Lower leg skin (tissue), 4 donors: Measurements from ENCODE around the gene UTS2. TPM values are rescaled to one million over a fixed set of nuclear protein-coding genes. Genes with fewer than 3 reads are reported as not detected.
A peak's percentile ranks its signal among the peaks of the same experiment; 100 is the strongest.

ENCODE experiments used
- DNase-seq, 2 donors: peaks; one replicate each; pipeline ENCODE4 v3.0.0-alpha.2; 2019; ENCODE audit warnings: low spot score in 2 of 2
- H3K4me3 ChIP-seq: fragments of 200-600 bp; sonication (generic); 2 replicates; pipeline ENCODE4 v1.5.1; 2017; ENCODE audit warnings: mild to moderate bottlenecking, low read depth; ENCODE audit not compliant: poor library complexity, severe bottlenecking
- POLR2A ChIP-seq, 2 donors: fragments of 450-650 bp; IDR thresholded peaks; one replicate each; pipeline ENCODE4 v1.6.1; 2016 to 2017; ENCODE audit warnings: antibody characterized with exemption in 2 of 2, mild to moderate bottlenecking in 1 of 2, moderate library complexity in 1 of 2
- WGBS, 2 donors: methylation state at CpG; one replicate each; pipeline ENCODE4 v1.1.5; 2018; 5-methylcytosine and 5-hydroxymethylcytosine counted together
- intact Hi-C: fragments of 100-400 bp; cut with DNase I; formaldehyde crosslinking; loops from one replicate; pipeline ENCODE4 v1.15.0; 2023; ENCODE audit warnings: low total_unique reads
- total RNA-seq, 4 donors: library from RNA; depleted of rRNA; stranded (reverse); fragments of >200 nt; gene quantifications; one replicate each; pipeline ENCODE4 v1.1.0, GENCODE V29; 2016
- TF ChIP-seq, protein P1 (sequence below), 3 donors: fragments of 450-650 bp; IDR thresholded peaks; one replicate each; pipeline ENCODE4 v1.5.1; 2016; ENCODE audit warnings: antibody characterized with exemption in 3 of 3, mild to moderate bottlenecking in 3 of 3, moderate library complexity in 2 of 3

Gene UTS2, protein sequence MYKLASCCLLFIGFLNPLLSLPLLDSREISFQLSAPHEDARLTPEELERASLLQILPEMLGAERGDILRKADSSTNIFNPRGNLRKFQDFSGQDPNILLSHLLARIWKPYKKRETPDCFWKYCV
- total RNA-seq = under 1 TPM in 1 of 4 donors, not detected in 3; 0.53 TPM

DNA sequence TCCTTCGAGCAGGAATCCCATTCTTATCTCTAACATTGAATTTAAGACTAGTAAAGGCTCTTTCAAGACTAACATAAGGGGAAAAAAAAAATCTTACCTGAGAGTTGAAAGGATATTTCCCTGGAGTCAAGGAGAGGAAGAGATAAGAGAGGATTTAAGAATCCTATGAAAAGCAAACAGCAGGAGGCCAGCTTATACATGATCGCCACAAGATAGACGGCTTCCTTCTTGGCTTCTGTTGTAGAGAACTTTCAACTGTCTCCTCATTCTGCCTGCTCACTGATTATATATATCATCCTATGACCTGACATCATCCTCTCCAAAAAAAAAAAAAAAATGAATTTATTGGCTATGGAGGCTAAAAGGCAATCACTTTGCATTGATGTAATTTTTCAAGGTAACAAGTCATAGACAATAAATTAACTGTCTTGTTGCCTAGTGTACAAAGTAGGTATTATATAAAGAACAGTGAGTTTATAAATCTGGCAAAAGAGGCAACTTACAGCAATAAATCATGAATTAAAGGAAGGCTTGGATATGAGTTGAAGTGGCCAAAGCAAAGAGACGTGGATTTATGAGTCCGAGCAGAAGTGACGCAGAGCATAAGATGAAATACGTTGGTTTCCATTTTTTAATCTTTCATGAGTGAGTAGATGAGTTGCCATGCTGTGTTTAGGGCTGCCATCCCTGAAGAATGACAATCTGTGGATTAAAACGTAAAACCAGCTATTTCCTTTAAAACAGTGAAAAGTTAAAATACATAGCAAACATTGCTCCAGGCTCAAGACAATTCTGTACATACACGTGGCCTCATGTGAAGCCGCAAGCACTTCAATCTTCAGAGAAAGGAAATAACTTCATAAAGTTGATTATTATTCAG, at the start of gene UTS2:
TSS of gene UTS2 (minus strand) at position 262 of the 880 bp plus-strand sequence. CDS start at position 200, 62 bp downstream.
- no peak within 1 kb of the TSS for H3K4me3 ChIP-seq
- intact Hi-C loops = no loop called here
- no peak for TF ChIP-seq POLR2A (IDR thresholded peaks at IDR 0.05)
- TF ChIP-seq, protein P1, sequence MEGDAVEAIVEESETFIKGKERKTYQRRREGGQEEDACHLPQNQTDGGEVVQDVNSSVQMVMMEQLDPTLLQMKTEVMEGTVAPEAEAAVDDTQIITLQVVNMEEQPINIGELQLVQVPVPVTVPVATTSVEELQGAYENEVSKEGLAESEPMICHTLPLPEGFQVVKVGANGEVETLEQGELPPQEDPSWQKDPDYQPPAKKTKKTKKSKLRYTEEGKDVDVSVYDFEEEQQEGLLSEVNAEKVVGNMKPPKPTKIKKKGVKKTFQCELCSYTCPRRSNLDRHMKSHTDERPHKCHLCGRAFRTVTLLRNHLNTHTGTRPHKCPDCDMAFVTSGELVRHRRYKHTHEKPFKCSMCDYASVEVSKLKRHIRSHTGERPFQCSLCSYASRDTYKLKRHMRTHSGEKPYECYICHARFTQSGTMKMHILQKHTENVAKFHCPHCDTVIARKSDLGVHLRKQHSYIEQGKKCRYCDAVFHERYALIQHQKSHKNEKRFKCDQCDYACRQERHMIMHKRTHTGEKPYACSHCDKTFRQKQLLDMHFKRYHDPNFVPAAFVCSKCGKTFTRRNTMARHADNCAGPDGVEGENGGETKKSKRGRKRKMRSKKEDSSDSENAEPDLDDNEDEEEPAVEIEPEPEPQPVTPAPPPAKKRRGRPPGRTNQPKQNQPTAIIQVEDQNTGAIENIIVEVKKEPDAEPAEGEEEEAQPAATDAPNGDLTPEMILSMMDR (IDR thresholded peaks at IDR 0.05) = no peak
- WGBS, 2 donors = 68% methylated on average over 10 of the region's 10 CpGs
- DNase-seq = no peak

DNA sequence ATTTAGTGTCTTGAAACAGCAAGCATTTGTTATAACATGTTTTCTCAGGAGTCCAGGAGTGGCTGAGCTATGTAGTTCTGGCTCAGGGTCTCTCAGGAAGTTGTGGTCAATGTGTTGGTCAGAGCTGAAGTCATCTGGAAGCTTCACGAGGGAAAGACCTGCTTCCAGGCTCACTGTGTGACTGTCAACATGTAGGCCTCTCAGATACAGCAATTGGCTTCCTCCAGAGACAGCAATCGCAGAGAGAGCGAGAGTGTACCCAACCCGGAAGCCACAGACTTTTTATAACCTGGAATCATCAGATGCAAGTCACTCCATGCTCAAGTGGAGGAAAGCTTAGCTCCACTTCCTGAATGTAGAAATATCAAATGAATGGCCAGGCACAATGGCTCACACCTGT, 46.9 kb upstream of the UTS2 start:
- TF ChIP-seq, protein P1 (IDR thresholded peaks at IDR 0.05) = no peak
- no peak for TF ChIP-seq POLR2A (IDR thresholded peaks at IDR 0.05)
- 78 to 79% methylated on average over 4 of the region's 4 CpGs for WGBS, 2 donors
- intact Hi-C loops = loop anchor here (10.0 kb wide), 1 partner anchor 235 kb away; no protein-coding TSS in a partner anchor
- DNase-seq = peak in 1 of 2 donors; percentile 20
- H3K4me3 ChIP-seq = no peak overlapping the region

DNA sequence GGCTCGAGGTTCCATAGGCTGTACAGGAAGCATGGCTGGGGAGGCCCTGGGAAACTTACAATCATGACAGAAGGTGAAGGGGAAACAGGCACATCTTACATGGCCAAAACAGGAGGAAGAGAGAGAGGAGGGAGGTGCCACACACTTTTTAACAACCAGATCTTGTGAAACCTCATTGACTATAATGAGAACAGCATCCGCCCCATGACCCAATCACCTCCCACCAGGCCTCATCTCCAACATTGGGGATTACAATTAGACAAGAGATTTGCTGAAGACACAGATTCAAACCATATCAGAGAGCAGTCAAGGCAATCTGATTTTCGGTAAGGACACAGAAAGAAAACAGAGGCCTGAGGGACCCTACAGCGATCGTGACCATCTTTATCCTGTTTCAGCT, 46.1 kb upstream of the UTS2 start:
- intact Hi-C loops = no loop called here
- DNase-seq = peak in 1 of 2 donors; percentile 25
- TF ChIP-seq POLR2A (IDR thresholded peaks at IDR 0.05) = no peak
- TF ChIP-seq, protein P1 (IDR thresholded peaks at IDR 0.05) = no peak
- 89 to 93% methylated on average over 5 of the region's 5 CpGs for WGBS, 2 donors
- no peak overlapping the region for H3K4me3 ChIP-seq

DNA sequence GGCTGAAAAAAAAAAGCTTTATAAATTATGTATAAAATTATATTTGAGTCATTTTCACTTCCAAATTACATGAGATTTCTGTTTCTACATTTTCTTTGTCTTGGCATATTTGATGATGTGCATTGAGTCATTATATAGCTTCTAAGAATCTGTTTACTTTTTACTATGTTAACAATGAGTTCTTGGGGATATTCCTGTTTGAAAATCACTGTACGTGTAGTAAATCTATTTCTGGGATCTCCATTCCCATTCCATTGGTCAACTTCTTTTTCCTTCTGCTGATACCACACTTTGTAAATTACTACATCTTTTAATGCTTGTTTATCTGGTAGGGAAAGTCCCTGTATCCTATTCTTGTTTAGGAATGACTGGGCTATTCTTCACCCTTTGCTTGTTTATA, 44.1 kb upstream of the UTS2 start:
- TF ChIP-seq, protein P1 (IDR thresholded peaks at IDR 0.05) = no peak
- no peak for TF ChIP-seq POLR2A (IDR thresholded peaks at IDR 0.05)
- 78 to 88% methylated on average over 1 of the region's 1 CpG for WGBS, 2 donors
- intact Hi-C loops = no loop called here

DNA sequence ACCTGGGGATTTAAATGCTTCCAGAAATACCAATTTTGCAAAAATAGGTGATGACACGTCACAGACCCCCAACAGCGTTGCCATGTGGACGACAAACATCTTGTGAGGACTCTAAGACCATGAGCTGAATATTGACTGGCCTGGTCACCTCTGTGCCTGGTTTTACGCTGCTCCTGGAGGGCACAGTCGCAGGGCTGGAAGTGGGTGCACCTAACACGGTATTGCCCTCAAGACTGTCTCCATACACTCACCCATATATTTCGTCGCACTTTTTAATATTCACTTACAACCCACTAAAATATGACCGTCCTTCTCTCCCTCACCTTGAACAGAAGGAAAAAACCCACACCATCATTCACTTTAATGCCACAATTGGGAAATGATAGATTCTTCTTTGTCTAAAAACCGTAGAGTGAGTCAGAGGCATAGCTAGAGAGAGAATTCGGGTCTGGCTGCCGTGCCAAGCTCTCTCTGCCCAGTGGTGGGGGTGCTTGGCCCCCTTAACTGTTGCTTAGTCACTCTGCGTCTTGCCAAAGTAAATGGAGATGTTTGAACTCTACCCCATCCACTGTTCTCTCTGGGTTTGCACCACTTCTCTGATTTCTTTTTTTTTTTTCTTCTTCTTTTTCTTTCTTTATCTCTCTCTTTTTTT, 40.8 kb upstream of the UTS2 start:
- H3K4me3 ChIP-seq = no peak overlapping the region
- peak in 1 of 2 donors; percentile 31 for DNase-seq
- WGBS, 2 donors = 71 to 77% methylated on average over 13 of the region's 13 CpGs
- TF ChIP-seq, protein P1 (IDR thresholded peaks at IDR 0.05) = no peak
- TF ChIP-seq POLR2A (IDR thresholded peaks at IDR 0.05) = no peak
- intact Hi-C loops = no loop called here

More for the DNA sequence above, 44.1 kb upstream of the UTS2 start:
- no peak overlapping the region for H3K4me3 ChIP-seq
- DNase-seq = no peak
